B cell (primary cell): ENCODE measurements around the gene S100A12.

Experiments used
- CTCF ChIP-seq: fragments of 200-600 bp; IDR thresholded peaks from one replicate; pipeline ENCODE4 v1.8.0; 2022; ENCODE audit warnings: antibody characterized with exemption, mild to moderate bottlenecking
- EZH2 ChIP-seq: IDR thresholded peaks from 2 replicates; pipeline ENCODE4 v1.6.1; 2012; ENCODE audit warnings: borderline replicate concordance, low read depth, mild to moderate bottlenecking, moderate library complexity, low read length; ENCODE audit not compliant: insufficient read depth, poor library complexity, severe bottlenecking

DNA sequence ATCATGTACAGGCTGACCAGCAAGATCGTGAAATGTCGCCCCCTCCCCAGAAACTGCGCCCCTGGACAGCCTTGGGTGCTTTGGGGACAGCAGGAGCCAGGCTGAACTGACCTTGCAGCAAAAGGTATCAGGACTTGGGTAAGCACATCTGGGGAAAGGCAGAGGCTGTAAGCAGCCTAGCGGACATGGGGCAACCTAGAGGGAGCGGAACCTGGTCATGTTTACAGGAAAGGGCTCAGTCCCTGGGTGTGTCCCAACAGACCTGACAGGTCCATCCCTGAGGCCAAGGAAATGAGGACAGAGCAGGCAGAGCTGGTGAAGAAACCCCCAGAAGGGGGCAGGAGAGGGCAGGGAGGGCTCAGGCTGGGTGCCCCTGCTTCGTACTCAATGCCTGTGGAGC is 18.5 kb upstream of the S100A12 start:
- TF ChIP-seq CTCF (no peak), EZH2 (no peak)
